ENCODE results near the gene AFP. TPM values are rescaled to one million over a fixed set of nuclear protein-coding genes. Genes with fewer than 3 reads are reported as not detected.

AFP gene
- total and polyA plus RNA-seq, 10 of the 15 experiments (the other 5 are each of a cell fraction or from before 2014, with no cell fraction given), result 0.72 TPM; not detected in 9

DNA sequence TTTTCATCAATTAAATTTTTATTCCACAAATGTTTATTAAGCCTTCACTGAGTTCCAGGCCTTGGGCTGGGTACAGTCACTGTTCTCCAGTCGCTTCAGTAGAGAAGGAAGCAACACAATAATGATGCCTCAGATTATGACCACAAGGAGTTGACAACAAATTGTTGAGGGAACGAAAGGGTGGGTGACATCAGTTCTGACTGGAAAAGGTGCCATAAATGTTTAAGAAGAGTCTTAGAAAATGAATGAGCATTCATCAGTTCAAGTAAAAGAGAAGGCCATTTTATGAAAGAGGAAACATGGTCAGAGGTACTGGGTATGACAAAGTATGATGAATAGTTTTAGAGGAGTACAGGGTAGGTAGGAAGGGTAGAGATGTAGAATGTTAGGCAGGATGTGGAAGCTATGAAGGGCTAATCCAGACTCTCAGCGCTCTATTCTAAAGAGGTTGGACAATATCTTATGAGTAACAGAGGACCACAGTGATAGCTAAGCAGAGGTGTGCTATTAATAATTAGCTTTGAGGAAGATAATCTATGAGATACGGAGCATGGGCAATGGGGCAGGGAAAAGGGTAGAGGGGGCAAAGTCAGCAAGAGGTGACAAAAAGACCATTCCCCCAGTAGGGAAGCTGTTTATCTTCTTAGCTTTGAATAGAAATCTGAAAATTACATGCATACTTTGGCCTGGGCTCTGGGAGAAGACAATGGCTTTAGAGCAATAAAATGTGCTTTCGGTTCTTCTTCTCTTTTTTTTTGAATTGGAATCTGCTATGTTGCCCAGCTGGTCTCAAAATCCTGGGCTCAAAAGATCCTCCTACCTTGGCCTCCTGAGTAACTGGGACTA is 20.4 kb downstream of the AFP start (continued):
- TF ChIP-seq, protein P1, sequence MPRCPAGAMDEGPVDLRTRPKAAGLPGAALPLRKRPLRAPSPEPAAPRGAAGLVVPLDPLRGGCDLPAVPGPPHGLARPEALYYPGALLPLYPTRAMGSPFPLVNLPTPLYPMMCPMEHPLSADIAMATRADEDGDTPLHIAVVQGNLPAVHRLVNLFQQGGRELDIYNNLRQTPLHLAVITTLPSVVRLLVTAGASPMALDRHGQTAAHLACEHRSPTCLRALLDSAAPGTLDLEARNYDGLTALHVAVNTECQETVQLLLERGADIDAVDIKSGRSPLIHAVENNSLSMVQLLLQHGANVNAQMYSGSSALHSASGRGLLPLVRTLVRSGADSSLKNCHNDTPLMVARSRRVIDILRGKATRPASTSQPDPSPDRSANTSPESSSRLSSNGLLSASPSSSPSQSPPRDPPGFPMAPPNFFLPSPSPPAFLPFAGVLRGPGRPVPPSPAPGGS (IDR thresholded peaks at IDR 0.05; ENCODE audit: borderline replicate concordance, insufficient read depth, low read depth, low read length, poor library complexity, severe bottlenecking), result no peak

DNA sequence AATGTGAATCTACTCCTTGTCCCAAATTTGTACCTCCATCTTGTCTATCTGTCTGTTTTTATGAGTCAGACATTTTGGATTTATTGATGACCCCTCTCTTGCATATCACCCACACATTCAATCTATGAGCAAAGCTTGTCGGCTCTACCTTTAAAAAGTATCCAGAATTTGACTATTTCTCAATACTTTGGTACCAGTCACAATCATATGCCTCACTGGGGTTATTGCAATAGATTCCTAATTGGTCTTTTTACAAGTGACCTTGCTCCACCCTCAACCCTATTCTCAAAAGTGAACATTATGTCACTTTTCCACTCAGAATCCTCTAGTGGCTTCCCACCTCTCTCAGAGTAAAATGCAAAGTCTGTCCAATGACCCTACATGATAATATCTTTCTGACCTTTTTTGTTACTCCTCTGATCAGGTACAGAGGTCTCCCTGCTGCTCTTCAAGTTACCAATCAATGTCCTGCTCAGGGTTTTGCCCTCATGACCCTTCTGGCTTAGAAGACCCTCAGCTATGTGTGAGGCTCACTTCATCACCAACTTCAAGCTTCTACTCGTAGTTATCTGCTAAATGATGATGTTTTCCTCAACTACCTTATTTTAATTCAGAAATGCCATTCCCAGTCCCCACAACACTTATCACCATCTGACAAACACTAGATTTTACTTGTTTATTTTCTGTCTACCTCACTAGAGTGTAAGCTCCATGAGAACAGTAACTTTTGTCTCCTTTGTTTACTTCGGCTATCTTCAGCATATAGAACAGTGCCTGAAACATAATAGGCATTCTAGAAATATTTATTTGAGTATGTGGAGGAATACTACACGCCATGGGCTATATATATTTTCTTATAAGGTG is 22.4 kb downstream of the AFP start:
- no peak for ATAC-seq
- BruUV-seq (replicated peaks), result no TSS peak
- no peaks in the 10 kb centered on the region for H3K4me1 ChIP-seq (ENCODE audit: control insufficient read depth, insufficient read depth, low read length)
- no peaks in the 10 kb centered on the region for H3K9me3 ChIP-seq (replicated peaks; ENCODE audit: control insufficient read depth, insufficient read depth, low read length)
- H3K4me2 ChIP-seq (ENCODE audit: control insufficient read depth, insufficient read depth), result no peak overlapping the region
- H4K20me1 ChIP-seq (ENCODE audit: control insufficient read depth, insufficient read depth), result no peaks in the 10 kb centered on the region
- ChIA-PET CTCF (interaction anchor here (1.1 to 3.4 kb wide), 3 partner anchors 9 to 20 kb away, joined by 3 to 22 read pairs (median 3); no protein-coding TSS in a partner anchor), RAD21 (ENCODE audit: unreplicated experiment) (no interaction called here), SMC1A (ENCODE audit: uncharacterized antibody, unreplicated experiment) (no interaction called here), POLR2A (interaction anchor here (0.6 kb wide), 1 partner anchor 38 kb away, joined by 3 read pairs; no protein-coding TSS in a partner anchor)
- no peak overlapping the region for H3K9ac ChIP-seq (ENCODE audit: control insufficient read depth, insufficient read depth, low read length)
- H3K79me2 ChIP-seq (ENCODE audit: control insufficient read depth, insufficient read depth, low read length), result no peaks in the 10 kb centered on the region
- intact Hi-C loops (cut with micrococcal nuclease; ENCODE audit: unreplicated experiment) (no loop called here), in situ Hi-C loops (cut with MboI) (loop anchor here (10.0 kb wide), 1 partner anchor 56 kb away; no protein-coding TSS in a partner anchor)
- H3K36me3 ChIP-seq (ENCODE audit: control insufficient read depth in 2 of 2, insufficient read depth in 2 of 2, low read length in 1 of 2), result no peaks in the 10 kb centered on the region
- no peak overlapping the region for H3K4me3 ChIP-seq
- no peak overlapping the region for H2AFZ ChIP-seq (ENCODE audit: control insufficient read depth, low read depth, low read length)
- H3K27me3 ChIP-seq (replicated peaks in 1 of 2; ENCODE audit: control insufficient read depth in 2 of 2, insufficient read depth in 2 of 2, low read length in 1 of 2), result no peaks in the 10 kb centered on the region
- no peak for FAIRE-seq
- H3K27ac ChIP-seq (ENCODE audit: control insufficient read depth, insufficient read depth), result no peak overlapping the region
- DNase-seq (ENCODE audit: low read depth, low spot score), result no peak
- 3% methylated on average over 4 of the region's 4 CpGs for WGBS (ENCODE audit: insufficient coverage, insufficient replicate concordance, low lambda C conversion rate, missing lambda C conversion rate)
- TF ChIP-seq KLF5 (IDR thresholded peaks at IDR 0.05; ENCODE audit: partially characterized antibody), result no peak
- TF ChIP-seq, protein P2, sequence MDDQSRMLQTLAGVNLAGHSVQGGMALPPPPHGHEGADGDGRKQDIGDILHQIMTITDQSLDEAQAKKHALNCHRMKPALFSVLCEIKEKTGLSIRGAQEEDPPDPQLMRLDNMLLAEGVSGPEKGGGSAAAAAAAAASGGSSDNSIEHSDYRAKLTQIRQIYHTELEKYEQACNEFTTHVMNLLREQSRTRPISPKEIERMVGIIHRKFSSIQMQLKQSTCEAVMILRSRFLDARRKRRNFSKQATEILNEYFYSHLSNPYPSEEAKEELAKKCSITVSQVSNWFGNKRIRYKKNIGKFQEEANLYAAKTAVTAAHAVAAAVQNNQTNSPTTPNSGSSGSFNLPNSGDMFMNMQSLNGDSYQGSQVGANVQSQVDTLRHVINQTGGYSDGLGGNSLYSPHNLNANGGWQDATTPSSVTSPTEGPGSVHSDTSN (IDR thresholded peaks at IDR 0.05; ENCODE audit: insufficient replicate concordance, low read depth, low read length), result no peak
- TF ChIP-seq, protein P3, sequence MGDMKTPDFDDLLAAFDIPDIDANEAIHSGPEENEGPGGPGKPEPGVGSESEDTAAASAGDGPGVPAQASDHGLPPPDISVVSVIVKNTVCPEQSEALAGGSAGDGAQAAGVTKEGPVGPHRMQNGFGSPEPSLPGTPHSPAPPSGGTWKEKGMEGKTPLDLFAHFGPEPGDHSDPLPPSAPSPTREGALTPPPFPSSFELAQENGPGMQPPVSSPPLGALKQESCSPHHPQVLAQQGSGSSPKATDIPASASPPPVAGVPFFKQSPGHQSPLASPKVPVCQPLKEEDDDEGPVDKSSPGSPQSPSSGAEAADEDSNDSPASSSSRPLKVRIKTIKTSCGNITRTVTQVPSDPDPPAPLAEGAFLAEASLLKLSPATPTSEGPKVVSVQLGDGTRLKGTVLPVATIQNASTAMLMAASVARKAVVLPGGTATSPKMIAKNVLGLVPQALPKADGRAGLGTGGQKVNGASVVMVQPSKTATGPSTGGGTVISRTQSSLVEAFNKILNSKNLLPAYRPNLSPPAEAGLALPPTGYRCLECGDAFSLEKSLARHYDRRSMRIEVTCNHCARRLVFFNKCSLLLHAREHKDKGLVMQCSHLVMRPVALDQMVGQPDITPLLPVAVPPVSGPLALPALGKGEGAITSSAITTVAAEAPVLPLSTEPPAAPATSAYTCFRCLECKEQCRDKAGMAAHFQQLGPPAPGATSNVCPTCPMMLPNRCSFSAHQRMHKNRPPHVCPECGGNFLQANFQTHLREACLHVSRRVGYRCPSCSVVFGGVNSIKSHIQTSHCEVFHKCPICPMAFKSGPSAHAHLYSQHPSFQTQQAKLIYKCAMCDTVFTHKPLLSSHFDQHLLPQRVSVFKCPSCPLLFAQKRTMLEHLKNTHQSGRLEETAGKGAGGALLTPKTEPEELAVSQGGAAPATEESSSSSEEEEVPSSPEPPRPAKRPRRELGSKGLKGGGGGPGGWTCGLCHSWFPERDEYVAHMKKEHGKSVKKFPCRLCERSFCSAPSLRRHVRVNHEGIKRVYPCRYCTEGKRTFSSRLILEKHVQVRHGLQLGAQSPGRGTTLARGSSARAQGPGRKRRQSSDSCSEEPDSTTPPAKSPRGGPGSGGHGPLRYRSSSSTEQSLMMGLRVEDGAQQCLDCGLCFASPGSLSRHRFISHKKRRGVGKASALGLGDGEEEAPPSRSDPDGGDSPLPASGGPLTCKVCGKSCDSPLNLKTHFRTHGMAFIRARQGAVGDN (IDR thresholded peaks at IDR 0.05), result no peak
- no peak for TF ChIP-seq SIN3A (IDR thresholded peaks at IDR 0.05; ENCODE audit: low read depth, low read length)
- no peak for TF ChIP-seq SREBF2 (IDR thresholded peaks at IDR 0.05; ENCODE audit: low read length)
- TF ChIP-seq PML (IDR thresholded peaks at IDR 0.05; ENCODE audit: low read length), result no peak
- TF ChIP-seq NR2F1 (conservative IDR thresholded peaks at IDR 0.05), result no peak
- no peak for TF ChIP-seq ZNF274 (IDR thresholded peaks at IDR 0.05; ENCODE audit: insufficient read depth, insufficient read length)
- no peak for TF ChIP-seq YY1 (IDR thresholded peaks at IDR 0.05; ENCODE audit: low read depth, low read length)
- no peak for TF ChIP-seq CREM (IDR thresholded peaks at IDR 0.05; ENCODE audit: low read depth)
